Skeletal muscle tissue (tissue), 4 donors: Measurements from ENCODE around the gene SUN1. TPM values are rescaled to one million over a fixed set of nuclear protein-coding genes. Genes with fewer than 3 reads are reported as not detected.
"Not testable (repeated sequence)": the region's sequence is repeated elsewhere in the genome, so short reads cannot be mapped to it uniquely, and the experiment has no call there.

Experiments
- H3K27ac ChIP-seq: one replicate; pipeline ENCODE4 v1.7.0; 2013; ENCODE audit warnings: mild to moderate bottlenecking, low read depth, low read length, inconsistent platforms
- H3K27me3 ChIP-seq, 3 donors: one replicate each; pipeline ENCODE4 v1.7.0; 2013; ENCODE audit warnings: low read length in 3 of 3; ENCODE audit not compliant: control insufficient read depth in 3 of 3, insufficient read depth in 3 of 3
- H3K36me3 ChIP-seq, 3 donors: one replicate each; pipeline ENCODE4 v1.7.0; 2013; ENCODE audit warnings: low read length in 3 of 3; ENCODE audit not compliant: control insufficient read depth in 3 of 3, insufficient read depth in 3 of 3
- H3K4me1 ChIP-seq, 3 donors: one replicate each; pipeline ENCODE4 v1.7.0; 2013; ENCODE audit warnings: low read length in 3 of 3, mild to moderate bottlenecking in 3 of 3; ENCODE audit not compliant: control insufficient read depth in 3 of 3, insufficient read depth in 3 of 3
- H3K4me3 ChIP-seq, 3 donors: one replicate each; pipeline ENCODE4 v1.7.0; 2013; ENCODE audit warnings: low read length in 3 of 3
- H3K9ac ChIP-seq, 3 donors: one replicate each; pipeline ENCODE4 v1.7.0; 2013; ENCODE audit warnings: low read length in 3 of 3, mild to moderate bottlenecking in 3 of 3, moderate library complexity in 2 of 3, low read depth in 1 of 3
- H3K9me3 ChIP-seq, 3 donors: one replicate each; pipeline ENCODE4 v1.7.0; 2013; ENCODE audit warnings: low read length in 3 of 3; ENCODE audit not compliant: control insufficient read depth in 3 of 3
- total RNA-seq: library from RNA; depleted of rRNA; stranded (reverse); fragments of >200 nt; gene quantifications from one replicate; pipeline ENCODE4 v1.2.3, GENCODE V29; 2014
- donor health status: Osteomylitis.

SUN1 gene
- total RNA-seq, 1 donor from 2014 or later: 180 TPM

- Histone ChIP-seq H3K36me3 (peaks cover 62 to 79% (median 74%) of the 10 kb centered on the region in 3 donors), H3K4me3 (no peak overlapping the region), H3K4me1 (peaks cover 6 to 10% (median 7%) of the 10 kb centered on the region in 3 donors), H3K9ac (no peak overlapping the region), H3K9me3 (no peaks in the 10 kb centered on the region), H3K27ac (no peak overlapping the region), H3K27me3 (no peaks in the 10 kb centered on the region)
Measured at GRCh38 chr7:862157-862556, 29.9 kb downstream of the SUN1 start.

GRCh38 chr7:863106-863505, 30.8 kb downstream of the SUN1 start:
- peaks cover 11 to 13% (median 12%) of the 10 kb centered on the region in 3 donors for H3K4me1 ChIP-seq
- no peaks in the 10 kb centered on the region for H3K27me3 ChIP-seq
- H3K27ac ChIP-seq: no peak overlapping the region
- H3K9me3 ChIP-seq: no peaks in the 10 kb centered on the region
- H3K36me3 ChIP-seq: peaks cover 67 to 85% (median 77%) of the 10 kb centered on the region in 3 donors
- no peak overlapping the region for H3K9ac ChIP-seq
- H3K4me3 ChIP-seq: no peak overlapping the region

GRCh38 chr7:865921-866320, 33.6 kb downstream of the SUN1 start:
- H3K4me1 ChIP-seq: peaks cover 12 to 17% (median 15%) of the 10 kb centered on the region in 3 donors
- H3K36me3 ChIP-seq: peaks cover 59 to 77% (median 69%) of the 10 kb centered on the region in 3 donors
- H3K9ac ChIP-seq: no peak overlapping the region
- no peaks in the 10 kb centered on the region for H3K27me3 ChIP-seq
- H3K9me3 ChIP-seq: no peaks in the 10 kb centered on the region
- H3K4me3 ChIP-seq: no peak overlapping the region
- H3K27ac ChIP-seq: no peak overlapping the region

GRCh38 chr7:867001-867405, 34.7 kb downstream of the SUN1 start:
- peaks cover 52 to 73% (median 61%) of the 10 kb centered on the region in 3 donors for H3K36me3 ChIP-seq
- peak overlapping the region in 1 of 3 donors; percentile 64 for H3K9ac ChIP-seq
- H3K9me3 ChIP-seq: no peaks in the 10 kb centered on the region
- peak overlapping the region; percentile 66 for H3K27ac ChIP-seq
- H3K4me3 ChIP-seq: peak overlapping the region in 1 of 3 donors; percentile 29
- no peaks in the 10 kb centered on the region for H3K27me3 ChIP-seq
- H3K4me1 ChIP-seq: peaks cover 12 to 17% (median 15%) of the 10 kb centered on the region in 3 donors

- Histone ChIP-seq H3K9ac (peak overlapping the region in 1 of 3 donors; percentile 64), H3K9me3 (no peaks in the 10 kb centered on the region), H3K4me1 (peaks cover 12 to 20% (median 15%) of the 10 kb centered on the region in 3 donors), H3K36me3 (peaks cover 55 to 73% (median 61%) of the 10 kb centered on the region in 3 donors), H3K27ac (peak overlapping the region; percentile 66), H3K4me3 (peak overlapping the region in 1 of 3 donors; percentile 29), H3K27me3 (no peaks in the 10 kb centered on the region)
Measured at GRCh38 chr7:867406-868188, 35.3 kb downstream of the SUN1 start.

GRCh38 chr7:868189-868486, 35.9 kb downstream of the SUN1 start:
- Histone ChIP-seq H3K9me3 (no peaks in the 10 kb centered on the region), H3K4me3 (no peak overlapping the region), H3K36me3 (peaks cover 58 to 72% (median 59%) of the 10 kb centered on the region in 3 donors), H3K4me1 (peaks cover 14 to 23% (median 18%) of the 10 kb centered on the region in 3 donors), H3K27me3 (no peaks in the 10 kb centered on the region), H3K9ac (peak overlapping the region in 1 of 3 donors; percentile 33), H3K27ac (peak overlapping the region; percentile 66)

- Histone ChIP-seq H3K4me1 (peaks cover 23 to 34% (median 28%) of the 10 kb centered on the region in 3 donors), H3K9me3 (no peaks in the 10 kb centered on the region), H3K36me3 (peaks cover 59 to 65% (median 61%) of the 10 kb centered on the region in 3 donors), H3K27me3 (no peaks in the 10 kb centered on the region), H3K27ac (no peak overlapping the region), H3K4me3 (no peak overlapping the region), H3K9ac (peak overlapping the region in 1 of 3 donors; percentile 8)
Measured at GRCh38 chr7:869348-869747, 37.1 kb downstream of the SUN1 start.

GRCh38 chr7:871900-872537, 39.7 kb downstream of the SUN1 start:
- H3K4me3 ChIP-seq: no peak overlapping the region
- peaks cover 43 to 51% (median 47%) of the 10 kb centered on the region in 3 donors for H3K36me3 ChIP-seq
- H3K9ac ChIP-seq: no peak overlapping the region
- H3K27ac ChIP-seq: peak overlapping the region; percentile 13
- H3K4me1 ChIP-seq: peaks cover 27 to 39% (median 36%) of the 10 kb centered on the region in 3 donors
- H3K9me3 ChIP-seq: no peaks in the 10 kb centered on the region
- H3K27me3 ChIP-seq: no peaks in the 10 kb centered on the region

GRCh38 chr7:872685-873084, 40.4 kb downstream of the SUN1 start:
- H3K4me1 ChIP-seq: peaks cover 20 to 33% (median 29%) of the 10 kb centered on the region in 3 donors
- peak overlapping the region; percentile 13 for H3K27ac ChIP-seq
- H3K4me3 ChIP-seq, H3K9me3 ChIP-seq, H3K9ac ChIP-seq, H3K27me3 ChIP-seq: not testable (repeated sequence)
- H3K36me3 ChIP-seq: peaks cover 37 to 45% (median 40%) of the 10 kb centered on the region in 3 donors
